HG03064 (cell line): ENCODE measurements around the gene EME1.
"Not testable (repeated sequence)": the region's sequence is repeated elsewhere in the genome, so short reads cannot be mapped to it uniquely, and the experiment has no call there.

Experiments used
- ATAC-seq: cut with Tn5 transposase; IDR thresholded peaks from one replicate; pipeline ENCODE4 v1.9.1; 2021; ENCODE audit warnings: low read depth; ENCODE audit not compliant: unreplicated experiment

EME1 gene

GRCh38 chr17:50423553-50424159 lies 50.6 kb downstream of the EME1 start:
- no peak for ATAC-seq

- no peak for ATAC-seq
These were observed 51.4 kb downstream of the EME1 start for GRCh38 chr17:50424246-50424995.

- ATAC-seq: no peak
These were observed 52.1 kb downstream of the EME1 start for GRCh38 chr17:50424996-50425681.

GRCh38 chr17:50425682-50426471 lies 52.8 kb downstream of the EME1 start, which contains the start of gene ACSF2:
Gene ACSF2, plus strand, starts transcription at chr17:50426218. Its CDS starts 44 bp downstream, at chr17:50426262.
- no peak for ATAC-seq

GRCh38 chr17:50426472-50426782 lies 53.4 kb downstream of the EME1 start:
- no peak for ATAC-seq

- ATAC-seq: no peak
These were observed 54.1 kb downstream of the EME1 start for GRCh38 chr17:50426814-50427787.

- not testable (repeated sequence) for ATAC-seq
These were observed 55.1 kb downstream of the EME1 start for GRCh38 chr17:50428126-50428525.

- no peak for ATAC-seq
These were observed 55.9 kb downstream of the EME1 start for GRCh38 chr17:50428831-50429424.

- no peak for ATAC-seq
These were observed 56.8 kb downstream of the EME1 start for GRCh38 chr17:50429793-50430192.
